Fibroblast of pulmonary artery (primary cell): ENCODE data around the gene ZNF776.
"Not testable (repeated sequence)": the region's sequence is repeated elsewhere in the genome, so short reads cannot be mapped to it uniquely, and the experiment has no call there.

Source experiments
- DNase-seq: peaks from one replicate; pipeline ENCODE4 v3.0.0-alpha.2; 2010; ENCODE audit warnings: low read depth
- H3K4me3 ChIP-seq: replicated peaks from 2 replicates; pipeline ENCODE4 v1.5.1; 2011; ENCODE audit warnings: low read depth, mild to moderate bottlenecking, control low read depth, low read length, moderate library complexity
- CTCF ChIP-seq: IDR thresholded peaks from 2 replicates; pipeline ENCODE4 v1.5.1; 2011; ENCODE audit warnings: mild to moderate bottlenecking, control low read depth, low read length, inconsistent platforms; ENCODE audit errors: missing control alignments

ZNF776 gene

DNA sequence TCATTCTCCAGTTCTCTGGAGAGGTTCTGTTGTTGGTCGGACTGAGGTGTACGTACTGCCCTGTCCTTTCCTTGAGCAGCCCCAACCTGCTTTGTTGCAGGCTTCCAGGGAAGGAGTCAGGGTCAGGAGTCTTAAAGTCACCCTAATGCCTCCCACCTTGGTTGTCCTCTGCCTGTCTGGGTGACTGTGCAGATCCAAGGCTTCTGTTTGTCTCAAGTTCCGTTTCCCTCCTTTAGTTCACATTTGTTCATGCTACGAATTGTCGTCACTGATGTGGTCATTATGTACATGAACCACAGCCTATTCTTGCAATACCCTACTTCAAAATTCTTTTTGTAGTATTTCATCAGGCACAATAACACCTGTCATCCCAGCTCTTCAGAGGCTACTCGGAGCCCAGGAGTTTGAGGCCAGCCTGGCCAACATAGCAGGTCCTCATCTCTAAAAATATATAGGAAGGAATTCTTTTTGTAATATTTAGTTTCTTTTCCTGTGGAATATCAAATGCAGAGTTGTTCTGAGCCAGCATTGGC is 30.2 kb downstream of the ZNF776 start:
- DNase-seq, result no peak
- H3K4me3 ChIP-seq, result no peak overlapping the region
- no peak for TF ChIP-seq CTCF

- DNase-seq, result no peak
- TF ChIP-seq CTCF, result no peak
- H3K4me3 ChIP-seq, result no peak overlapping the region
Measured at GRCh38 chr19:57778336-57778735, 31.7 kb downstream of the ZNF776 start.

DNA sequence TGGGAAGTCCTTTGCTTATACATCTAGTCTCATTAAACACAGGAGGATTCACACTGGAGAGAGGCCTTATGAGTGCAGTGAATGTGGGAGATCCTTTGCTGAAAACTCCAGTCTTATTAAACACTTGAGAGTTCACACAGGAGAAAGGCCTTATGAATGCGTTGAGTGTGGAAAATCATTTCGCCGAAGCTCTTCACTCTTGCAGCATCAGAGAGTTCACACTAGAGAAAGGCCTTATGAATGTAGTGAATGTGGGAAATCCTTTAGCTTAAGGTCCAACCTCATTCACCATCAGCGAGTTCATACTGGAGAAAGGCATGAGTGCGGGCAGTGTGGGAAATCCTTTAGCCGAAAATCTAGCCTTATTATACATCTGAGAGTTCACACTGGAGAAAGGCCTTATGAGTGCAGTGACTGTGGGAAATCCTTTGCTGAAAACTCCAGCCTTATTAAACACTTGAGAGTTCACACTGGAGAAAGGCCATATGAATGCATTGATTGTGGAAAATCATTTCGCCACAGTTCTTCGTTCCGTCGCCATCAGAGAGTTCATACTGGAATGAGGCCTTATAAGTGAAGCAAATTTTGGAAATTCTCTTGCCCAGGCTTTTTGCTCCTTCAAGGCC is 32.7 kb downstream of the ZNF776 start:
- no peak overlapping the region for H3K4me3 ChIP-seq
- TF ChIP-seq CTCF, result no peak
- no peak for DNase-seq

DNA sequence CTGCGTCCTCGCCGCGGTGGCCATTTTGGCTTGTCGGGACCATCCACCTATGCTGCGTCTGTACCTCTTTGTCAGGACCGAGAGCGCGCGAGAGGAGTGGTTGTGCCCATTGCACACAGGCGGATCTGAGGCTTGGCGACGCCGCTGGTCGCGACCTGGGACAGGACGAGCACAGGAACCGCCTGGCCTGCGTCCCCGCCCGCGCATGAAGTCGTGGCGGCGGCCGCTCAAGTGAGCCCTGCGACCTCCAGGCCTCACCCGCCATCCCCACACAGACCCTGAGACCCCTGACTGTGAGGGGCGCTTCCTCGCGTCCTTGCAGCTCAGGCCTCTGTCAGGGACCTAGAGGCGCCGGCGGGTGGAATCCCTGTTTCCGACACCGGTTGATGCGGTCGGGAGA is 39.7 kb downstream of the ZNF776 start:
- no peak overlapping the region for H3K4me3 ChIP-seq
- DNase-seq, result no peak
- no peak for TF ChIP-seq CTCF

GRCh38 chr19:57786906-57787305 is 40.3 kb downstream of the ZNF776 start:
- no peak for TF ChIP-seq CTCF
- DNase-seq, result no peak
- H3K4me3 ChIP-seq, result no peak overlapping the region

DNA sequence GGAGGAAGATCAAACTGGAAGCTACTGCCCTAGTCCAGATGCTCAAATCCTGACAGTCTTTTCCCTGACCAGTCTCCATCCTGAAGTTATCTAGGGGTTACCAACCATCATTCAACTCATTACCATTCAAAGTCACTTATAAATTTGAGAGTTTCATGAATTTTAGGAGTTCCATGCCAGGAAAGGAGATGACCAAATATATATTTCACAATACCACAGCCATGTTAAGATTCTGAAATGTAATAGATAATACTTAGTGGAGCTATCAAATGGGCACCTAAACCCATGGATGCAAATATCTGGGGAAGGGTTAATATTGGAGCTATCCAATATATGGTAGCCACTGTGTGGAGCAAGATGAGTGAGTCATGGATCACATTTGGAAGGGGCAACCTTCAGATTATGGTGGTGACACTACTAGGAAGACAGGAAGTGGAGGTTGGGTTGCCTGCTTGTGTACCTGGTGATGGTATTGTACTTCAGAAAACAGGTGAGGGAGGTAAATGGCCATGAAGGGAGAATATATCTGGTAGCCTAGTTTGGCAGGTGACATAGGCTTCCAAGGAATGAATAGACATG is 41.6 kb downstream of the ZNF776 start:
- DNase-seq, result no peak
- no peak overlapping the region for H3K4me3 ChIP-seq
- no peak for TF ChIP-seq CTCF

- TF ChIP-seq CTCF, result no peak
- no peak for DNase-seq
- no peak overlapping the region for H3K4me3 ChIP-seq
Measured at GRCh38 chr19:57789288-57789687, 42.7 kb downstream of the ZNF776 start.

DNA sequence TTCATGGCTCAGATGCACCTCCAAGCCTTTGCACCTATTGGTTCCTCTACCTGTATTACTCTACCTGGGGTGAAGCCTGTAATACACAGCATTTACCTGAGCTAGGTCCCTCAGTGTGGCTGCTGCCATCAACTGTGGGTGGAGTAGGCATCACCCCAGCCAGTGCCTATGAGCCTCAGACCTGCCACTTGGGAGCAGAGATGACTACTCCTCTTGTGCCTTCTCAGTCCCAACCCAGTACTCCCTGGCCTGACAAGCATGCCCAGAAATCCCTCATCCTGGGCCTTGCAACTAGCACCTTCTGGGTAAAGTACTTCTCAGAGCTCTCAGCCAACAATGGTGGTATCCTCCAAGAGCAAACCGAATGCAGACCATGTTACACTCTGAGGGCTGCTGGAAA is 50.0 kb downstream of the ZNF776 start:
- not testable (repeated sequence) for DNase-seq, H3K4me3 ChIP-seq
